ENCODE measurements around the gene AVPI1.

AVPI1 gene

DNA sequence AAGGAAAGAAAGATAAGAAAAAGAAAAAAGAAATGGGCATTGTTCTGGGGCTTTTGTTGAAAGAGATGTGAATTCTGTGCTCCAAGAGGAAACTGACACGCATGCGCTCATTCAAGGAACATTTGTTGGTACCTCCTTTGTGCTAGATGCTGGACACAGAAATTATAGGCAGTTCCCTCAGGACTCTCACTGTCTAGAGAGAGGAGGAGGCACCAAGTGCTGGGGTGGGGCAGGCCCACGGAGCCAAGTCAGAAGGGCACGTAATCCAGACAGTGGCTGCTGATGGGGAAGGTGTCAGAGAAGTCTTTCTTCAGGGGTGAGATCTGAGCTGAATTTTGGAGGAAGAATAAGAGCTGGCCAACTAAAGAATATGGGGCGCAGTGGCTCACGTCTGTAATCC is 47.0 kb upstream of the AVPI1 start (continued):
- TF ChIP-seq, protein P1, sequence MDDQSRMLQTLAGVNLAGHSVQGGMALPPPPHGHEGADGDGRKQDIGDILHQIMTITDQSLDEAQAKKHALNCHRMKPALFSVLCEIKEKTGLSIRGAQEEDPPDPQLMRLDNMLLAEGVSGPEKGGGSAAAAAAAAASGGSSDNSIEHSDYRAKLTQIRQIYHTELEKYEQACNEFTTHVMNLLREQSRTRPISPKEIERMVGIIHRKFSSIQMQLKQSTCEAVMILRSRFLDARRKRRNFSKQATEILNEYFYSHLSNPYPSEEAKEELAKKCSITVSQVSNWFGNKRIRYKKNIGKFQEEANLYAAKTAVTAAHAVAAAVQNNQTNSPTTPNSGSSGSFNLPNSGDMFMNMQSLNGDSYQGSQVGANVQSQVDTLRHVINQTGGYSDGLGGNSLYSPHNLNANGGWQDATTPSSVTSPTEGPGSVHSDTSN (CRISPR knock-in tag; IDR thresholded peaks at IDR 0.05): no peak
- no peak for TF ChIP-seq ZBTB48 (tag by site-specific recombination; IDR thresholded peaks at IDR 0.05)

GRCh38 chr10:97733256-97733655 is 46.2 kb upstream of the AVPI1 start:
- Histone ChIP-seq H3K4me3 (ENCODE audit: low read depth, low read length) (no peak overlapping the region), H3K4me1 (ENCODE audit: control insufficient read depth, insufficient read depth, low read length) (0 out of 2 replicates have a peak, but pooled peaks cover 2% of the 10 kb centered on the region), H3K27ac (ENCODE audit: extremely low read depth, low read depth, low read length) (no peak overlapping the region), H3K9me3 (ENCODE audit: control insufficient read depth, insufficient read depth, low read depth, low read length) (no peaks in the 10 kb centered on the region), H3K36me3 (ENCODE audit: control insufficient read depth in 2 of 2, insufficient read depth in 1 of 2, low read length in 2 of 2) (no peaks in the 10 kb centered on the region)
- ChIA-PET POLR2A (no interaction called here), CTCF (interaction anchor here (0.7 to 15.2 kb wide), 10 partner anchors 10 to 135 kb away, joined by 3 to 487 read pairs (median 16); partner anchors contain the start of genes AVPI1 and MARVELD1)
- no peak for TF ChIP-seq PRDM1 (tag by site-specific recombination; IDR thresholded peaks at IDR 0.05)
- TF ChIP-seq ZNF514 (tag by site-specific recombination; IDR thresholded peaks at IDR 0.05): no peak
- TF ChIP-seq, protein P2, sequence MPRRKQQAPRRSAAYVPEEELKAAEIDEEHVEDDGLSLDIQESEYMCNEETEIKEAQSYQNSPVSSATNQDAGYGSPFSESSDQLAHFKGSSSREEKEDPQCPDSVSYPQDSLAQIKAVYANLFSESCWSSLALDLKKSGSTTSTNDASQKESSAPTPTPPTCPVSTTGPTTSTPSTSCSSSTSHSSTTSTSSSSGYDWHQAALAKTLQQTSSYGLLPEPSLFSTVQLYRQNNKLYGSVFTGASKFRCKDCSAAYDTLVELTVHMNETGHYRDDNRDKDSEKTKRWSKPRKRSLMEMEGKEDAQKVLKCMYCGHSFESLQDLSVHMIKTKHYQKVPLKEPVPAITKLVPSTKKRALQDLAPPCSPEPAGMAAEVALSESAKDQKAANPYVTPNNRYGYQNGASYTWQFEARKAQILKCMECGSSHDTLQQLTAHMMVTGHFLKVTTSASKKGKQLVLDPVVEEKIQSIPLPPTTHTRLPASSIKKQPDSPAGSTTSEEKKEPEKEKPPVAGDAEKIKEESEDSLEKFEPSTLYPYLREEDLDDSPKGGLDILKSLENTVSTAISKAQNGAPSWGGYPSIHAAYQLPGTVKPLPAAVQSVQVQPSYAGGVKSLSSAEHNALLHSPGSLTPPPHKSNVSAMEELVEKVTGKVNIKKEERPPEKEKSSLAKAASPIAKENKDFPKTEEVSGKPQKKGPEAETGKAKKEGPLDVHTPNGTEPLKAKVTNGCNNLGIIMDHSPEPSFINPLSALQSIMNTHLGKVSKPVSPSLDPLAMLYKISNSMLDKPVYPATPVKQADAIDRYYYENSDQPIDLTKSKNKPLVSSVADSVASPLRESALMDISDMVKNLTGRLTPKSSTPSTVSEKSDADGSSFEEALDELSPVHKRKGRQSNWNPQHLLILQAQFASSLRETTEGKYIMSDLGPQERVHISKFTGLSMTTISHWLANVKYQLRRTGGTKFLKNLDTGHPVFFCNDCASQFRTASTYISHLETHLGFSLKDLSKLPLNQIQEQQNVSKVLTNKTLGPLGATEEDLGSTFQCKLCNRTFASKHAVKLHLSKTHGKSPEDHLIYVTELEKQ (tag by site-specific recombination; IDR thresholded peaks at IDR 0.05; ENCODE audit: borderline replicate concordance): no peak
- no peak for TF ChIP-seq ZNF791 (tag by site-specific recombination; IDR thresholded peaks at IDR 0.05)
- TF ChIP-seq ZNF311 (tag by site-specific recombination; IDR thresholded peaks at IDR 0.05; ENCODE audit: borderline replicate concordance): no peak

DNA sequence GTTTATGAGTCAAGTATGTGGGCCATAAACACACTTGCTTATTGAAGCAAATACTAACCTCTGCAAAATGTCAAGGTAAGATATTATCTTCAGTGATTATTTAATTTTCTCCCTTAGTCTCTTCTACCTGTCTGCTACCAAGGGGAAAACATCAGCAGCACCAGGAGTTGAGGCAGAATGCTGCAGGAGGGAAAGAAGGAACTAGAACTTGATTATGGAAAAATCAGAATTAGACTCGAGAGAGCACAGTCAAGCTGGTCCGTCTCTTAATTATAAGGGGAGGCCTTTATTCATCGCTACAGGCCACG is 45.0 kb upstream of the AVPI1 start:
- H3K4me3 ChIP-seq (ENCODE audit: low read depth, low read length): no peak overlapping the region
- H3K4me1 ChIP-seq (ENCODE audit: control insufficient read depth, insufficient read depth, low read length): no peaks in the 10 kb centered on the region
- TF ChIP-seq ZNF23 (tag by site-specific recombination; IDR thresholded peaks at IDR 0.05; ENCODE audit: borderline replicate concordance) (no peak), ZNF366 (tag by site-specific recombination; conservative IDR thresholded peaks at IDR 0.05) (0 out of 2 replicates have a peak, but pooled peaks have one; percentile 5), ZNF175 (tag by site-specific recombination; IDR thresholded peaks at IDR 0.05) (no peak), ZNF707 (tag by site-specific recombination; IDR thresholded peaks at IDR 0.05) (no peak), ZNF391 (tag by site-specific recombination; IDR thresholded peaks at IDR 0.05; ENCODE audit: borderline replicate concordance, low read depth) (0 out of 2 replicates have a peak, but pooled peaks have one; percentile 1)
- no peaks in the 10 kb centered on the region for H3K36me3 ChIP-seq (ENCODE audit: control insufficient read depth in 2 of 2, insufficient read depth in 1 of 2, low read length in 2 of 2)
- H3K9me3 ChIP-seq (ENCODE audit: control insufficient read depth, insufficient read depth, low read depth, low read length): no peaks in the 10 kb centered on the region
- POLR2A ChIA-PET: interaction anchor here (0.9 kb wide), 1 partner anchor 55 kb away, joined by 3 read pairs; no protein-coding TSS in a partner anchor
- no peak overlapping the region for H3K27ac ChIP-seq (ENCODE audit: extremely low read depth, low read depth, low read length)
- CTCF ChIA-PET: interaction anchor here (0.6 to 15.2 kb wide), 14 partner anchors 9 to 267 kb away, joined by 3 to 487 read pairs (median 6); partner anchors contain the start of genes AVPI1, MARVELD1 and PI4K2A

DNA sequence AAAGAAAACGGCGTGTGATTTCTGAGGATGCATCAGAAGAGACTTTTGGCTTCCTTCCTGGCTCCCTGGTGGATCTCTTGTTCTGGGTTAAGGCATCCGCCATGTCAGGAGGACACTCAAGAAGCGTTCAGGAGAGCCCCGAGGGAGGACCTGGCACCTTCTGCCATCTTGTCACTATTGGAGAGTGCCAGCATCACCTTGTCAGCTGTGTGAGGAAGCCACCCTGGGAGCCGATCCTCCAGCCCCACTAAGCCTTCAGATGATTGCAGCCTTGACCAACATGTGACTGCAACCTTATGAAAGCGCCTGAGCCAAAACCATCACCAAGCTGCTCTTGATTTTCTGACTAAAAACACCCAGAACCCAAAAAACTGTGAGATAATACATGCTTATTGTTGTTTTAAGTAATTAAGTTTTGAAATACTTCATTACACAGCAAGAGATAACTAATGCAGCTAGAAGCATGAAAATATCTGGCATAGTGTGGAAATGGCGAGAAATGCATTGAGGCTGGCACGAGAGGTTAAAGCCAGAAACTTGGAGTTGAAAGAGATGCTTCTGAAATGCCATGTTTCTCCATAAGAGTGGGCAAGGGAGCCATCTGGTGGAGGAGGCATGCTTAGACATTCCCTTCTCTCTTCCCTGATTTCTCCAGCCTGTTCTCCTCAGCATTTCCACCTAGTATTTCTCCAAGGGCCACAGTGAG is 44.5 kb upstream of the AVPI1 start:
- Histone ChIP-seq H3K4me1 (ENCODE audit: control insufficient read depth, insufficient read depth, low read length) (no peaks in the 10 kb centered on the region), H3K36me3 (ENCODE audit: control insufficient read depth in 2 of 2, insufficient read depth in 1 of 2, low read length in 2 of 2) (no peaks in the 10 kb centered on the region), H3K27ac (ENCODE audit: extremely low read depth, low read depth, low read length) (no peak overlapping the region), H3K9me3 (ENCODE audit: control insufficient read depth, insufficient read depth, low read depth, low read length) (no peaks in the 10 kb centered on the region), H3K4me3 (ENCODE audit: low read depth, low read length) (no peak overlapping the region)
- ChIA-PET CTCF (interaction anchor here (0.6 to 15.2 kb wide), 13 partner anchors 8 to 304 kb away, joined by 3 to 487 read pairs (median 7); partner anchors contain the start of genes AVPI1 and MARVELD1), POLR2A (interaction anchor here (0.9 to 1.9 kb wide), 2 partner anchors 18 to 55 kb away, joined by 3 to 14 read pairs; partner anchors contain the start of gene MARVELD1)
- TF ChIP-seq ZNF391 (tag by site-specific recombination; IDR thresholded peaks at IDR 0.05; ENCODE audit: borderline replicate concordance, low read depth) (0 out of 2 replicates have a peak, but pooled peaks have one; percentile 40), ZNF416 (tag by site-specific recombination; IDR thresholded peaks at IDR 0.05) (no peak), ZNF366 (tag by site-specific recombination; conservative IDR thresholded peaks at IDR 0.05) (0 out of 2 replicates have a peak, but pooled peaks have one; percentile 27), ZFP37 (tag by site-specific recombination; IDR thresholded peaks at IDR 0.05) (0 out of 2 replicates have a peak, but pooled peaks have one; percentile 32), ZNF544 (tag by site-specific recombination; IDR thresholded peaks at IDR 0.05) (no peak), ZNF449 (tag by site-specific recombination; IDR thresholded peaks at IDR 0.05) (no peak), ZNF664 (tag by site-specific recombination; IDR thresholded peaks at IDR 0.05) (0 out of 2 replicates have a peak, but pooled peaks have one; percentile 40), ZNF2 (tag by site-specific recombination; IDR thresholded peaks at IDR 0.05) (peak; percentile 65; the same call in 1 of the 2 replicates), KLF10 (tag by site-specific recombination; IDR thresholded peaks at IDR 0.05) (0 out of 2 replicates have a peak, but pooled peaks have one; percentile 26)
- TF ChIP-seq, protein P3, sequence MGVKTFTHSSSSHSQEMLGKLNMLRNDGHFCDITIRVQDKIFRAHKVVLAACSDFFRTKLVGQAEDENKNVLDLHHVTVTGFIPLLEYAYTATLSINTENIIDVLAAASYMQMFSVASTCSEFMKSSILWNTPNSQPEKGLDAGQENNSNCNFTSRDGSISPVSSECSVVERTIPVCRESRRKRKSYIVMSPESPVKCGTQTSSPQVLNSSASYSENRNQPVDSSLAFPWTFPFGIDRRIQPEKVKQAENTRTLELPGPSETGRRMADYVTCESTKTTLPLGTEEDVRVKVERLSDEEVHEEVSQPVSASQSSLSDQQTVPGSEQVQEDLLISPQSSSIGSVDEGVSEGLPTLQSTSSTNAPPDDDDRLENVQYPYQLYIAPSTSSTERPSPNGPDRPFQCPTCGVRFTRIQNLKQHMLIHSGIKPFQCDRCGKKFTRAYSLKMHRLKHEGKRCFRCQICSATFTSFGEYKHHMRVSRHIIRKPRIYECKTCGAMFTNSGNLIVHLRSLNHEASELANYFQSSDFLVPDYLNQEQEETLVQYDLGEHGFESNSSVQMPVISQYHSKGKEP (tag by site-specific recombination; IDR thresholded peaks at IDR 0.05): 0 out of 2 replicates have a peak, but pooled peaks have one; percentile 22

All from HEK293 (cell line).